Esophagus muscularis mucosa (tissue), 3 donors: ENCODE results near the gene DNAJC15.

Source experiments
- CTCF ChIP-seq, 3 experiments: fragments of 200-600 bp in 2 of 3; fragments of 450-650 bp in 1 of 3; sonication (generic) in 2 of 3; IDR thresholded peaks; one replicate each; pipeline ENCODE4 v1.5.1; 2017 to 2019; ENCODE audit warnings: antibody characterized with exemption in 3 of 3, mild to moderate bottlenecking in 2 of 3, moderate library complexity in 1 of 3
- POLR2A ChIP-seq: fragments of 450-650 bp; IDR thresholded peaks from one replicate; pipeline ENCODE4 v1.6.1; 2017; ENCODE audit warnings: antibody characterized with exemption, moderate library complexity, mild to moderate bottlenecking, low read depth

DNA sequence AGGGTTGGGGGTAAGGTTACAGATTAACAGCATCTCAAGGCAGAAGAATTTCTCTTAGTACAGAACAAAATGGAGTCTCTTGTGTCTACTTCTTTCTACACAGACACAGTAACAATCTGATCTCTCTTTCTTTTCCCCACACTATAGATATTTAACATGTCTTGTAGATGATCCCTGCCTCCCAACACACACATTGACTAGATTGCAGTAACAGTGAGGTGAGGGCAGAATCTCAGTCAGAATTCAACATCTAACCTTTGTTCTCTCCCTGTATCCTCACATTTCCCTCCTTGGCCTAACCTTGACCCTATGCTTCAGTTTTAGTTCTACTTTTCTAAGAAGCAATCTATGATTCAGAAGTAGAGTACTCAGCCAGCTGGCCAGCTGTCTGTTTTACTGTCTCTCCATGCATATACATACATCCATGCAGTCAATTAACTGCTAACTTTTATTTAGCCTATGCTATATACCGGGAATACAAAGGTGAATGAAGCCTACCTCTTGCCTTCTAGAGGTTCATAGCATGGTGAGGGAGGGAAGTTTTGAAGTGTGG is 18.1 kb downstream of the DNAJC15 start:
- no peak for TF ChIP-seq CTCF (IDR thresholded peaks at IDR 0.05)
- no peak for TF ChIP-seq POLR2A
